Dedifferentiated amniotic fluid mesenchymal stem cell (primary cell): ENCODE data around the gene CTSC.
"Not testable (repeated sequence)": the region's sequence is repeated elsewhere in the genome, so short reads cannot be mapped to it uniquely, and the experiment has no call there.

Experiments
- DNase-seq: peaks from one replicate; pipeline ENCODE4 v3.0.0-alpha.2; 2016; ENCODE audit errors: extremely low spot score

CTSC gene

GRCh38 chr11:88352139-88352538, 14.6 kb upstream of the CTSC start:
- peak; percentile 64 for DNase-seq

GRCh38 chr11:88348870-88349269, 11.3 kb upstream of the CTSC start:
- no peak for DNase-seq

- DNase-seq, result no peak
Observed at GRCh38 chr11:88345949-88346348, 8.4 kb upstream of the CTSC start.

- no peak for DNase-seq
Observed at GRCh38 chr11:88345408-88345807, 7.9 kb upstream of the CTSC start.

- DNase-seq, result no peak
Observed at GRCh38 chr11:88344869-88345268, 7.3 kb upstream of the CTSC start.

- DNase-seq, result no peak
Observed at GRCh38 chr11:88341522-88342251, 4.2 kb upstream of the CTSC start.

GRCh38 chr11:88340366-88340935, 2.9 kb upstream of the CTSC start:
- DNase-seq, result no peak

- DNase-seq, result peak; percentile 35
Observed at GRCh38 chr11:88337987-88338668, 592 bp upstream of the CTSC start.

GRCh38 chr11:88335284-88335683, 2.3 kb downstream of the CTSC start:
- no peak for DNase-seq

- no peak for DNase-seq
Observed at GRCh38 chr11:88333862-88334261, 3.7 kb downstream of the CTSC start.

GRCh38 chr11:88332851-88333250, 4.7 kb downstream of the CTSC start:
- DNase-seq, result no peak

- no peak for DNase-seq
Observed at GRCh38 chr11:88330826-88331428, 6.6 kb downstream of the CTSC start.

GRCh38 chr11:88329563-88330250, 7.8 kb downstream of the CTSC start:
- no peak for DNase-seq

- DNase-seq, result no peak
Observed at GRCh38 chr11:88327462-88328143, 9.9 kb downstream of the CTSC start.

GRCh38 chr11:88327061-88327460, 10.5 kb downstream of the CTSC start:
- DNase-seq, result no peak

GRCh38 chr11:88326099-88326498, 11.4 kb downstream of the CTSC start:
- no peak for DNase-seq

- DNase-seq, result no peak
Observed at GRCh38 chr11:88324562-88325345, 12.8 kb downstream of the CTSC start.

- DNase-seq, result not testable (repeated sequence)
Observed at GRCh38 chr11:88322881-88323280, 14.7 kb downstream of the CTSC start.

GRCh38 chr11:88321412-88321811, 16.1 kb downstream of the CTSC start:
- not testable (repeated sequence) for DNase-seq

- peak; percentile 60 for DNase-seq
Observed at GRCh38 chr11:88320149-88320559, 17.4 kb downstream of the CTSC start.

GRCh38 chr11:88318017-88318416, 19.5 kb downstream of the CTSC start:
- DNase-seq, result no peak
